NCI-H524 (cell line): ENCODE measurements around the gene RCAN2.
A peak's percentile ranks its signal among the peaks of the same experiment; 100 is the strongest.

Experiments
- DNase-seq, 2 experiments: peaks; one replicate each; lab custom pipeline; 2025; lab: John Stamatoyannopoulos, UW

The RCAN2 gene

GRCh38 chr6:46254331-46254730 lies 236.9 kb downstream of the RCAN2 start:
- no peak for DNase-seq

GRCh38 chr6:46251583-46252339 lies 239.5 kb downstream of the RCAN2 start:
- no peak for DNase-seq

GRCh38 chr6:46248143-46248542 lies 243.1 kb downstream of the RCAN2 start:
- no peak for DNase-seq

GRCh38 chr6:46246727-46247126 lies 244.5 kb downstream of the RCAN2 start:
- no peak for DNase-seq

GRCh38 chr6:46246081-46246480 lies 245.2 kb downstream of the RCAN2 start:
- no peak for DNase-seq

GRCh38 chr6:46244670-46245069 lies 246.6 kb downstream of the RCAN2 start:
- no peak for DNase-seq

GRCh38 chr6:46243754-46244153 lies 247.5 kb downstream of the RCAN2 start:
- no peak for DNase-seq

- no peak for DNase-seq
Observed at GRCh38 chr6:46242921-46243320, 248.3 kb downstream of the RCAN2 start.

GRCh38 chr6:46240866-46241565 lies 250.2 kb downstream of the RCAN2 start:
- no peak for DNase-seq

GRCh38 chr6:46236752-46237151 lies 254.5 kb downstream of the RCAN2 start:
- no peak for DNase-seq

GRCh38 chr6:46235242-46235641 lies 256.0 kb downstream of the RCAN2 start:
- no peak for DNase-seq

- no peak for DNase-seq
Observed at GRCh38 chr6:46234700-46235099, 256.5 kb downstream of the RCAN2 start.

- no peak for DNase-seq
Observed at GRCh38 chr6:46234156-46234556, 257.1 kb downstream of the RCAN2 start.

- no peak for DNase-seq
Observed at GRCh38 chr6:46233129-46233528, 258.1 kb downstream of the RCAN2 start.

GRCh38 chr6:46222286-46222685 lies 269.0 kb downstream of the RCAN2 start:
- DNase-seq: no peak

- DNase-seq: peak in 1 of 2 experiments; percentile 42
Observed at GRCh38 chr6:46221222-46221793, 269.9 kb downstream of the RCAN2 start.

- no peak for DNase-seq
Observed at GRCh38 chr6:46220352-46221221, 270.7 kb downstream of the RCAN2 start.

- DNase-seq: no peak
Observed at GRCh38 chr6:46219661-46220060, 271.6 kb downstream of the RCAN2 start.

- DNase-seq: no peak
Observed at GRCh38 chr6:46218457-46218856, 272.8 kb downstream of the RCAN2 start.

- no peak for DNase-seq
Observed at GRCh38 chr6:46217671-46218131, 273.5 kb downstream of the RCAN2 start.

GRCh38 chr6:46216879-46217278 lies 274.4 kb downstream of the RCAN2 start:
- no peak for DNase-seq

- DNase-seq: no peak
Observed at GRCh38 chr6:46215777-46216176, 275.5 kb downstream of the RCAN2 start.
